ENCODE measurements around the gene GGT6.

Gene GGT6

GRCh38 chr17:4586043-4586442 lies 25.7 kb upstream of the GGT6 start:
- H3K9ac ChIP-seq (ENCODE audit: low read length): no peak overlapping the region
- H3K4me1 ChIP-seq (ENCODE audit: control insufficient read depth, low read depth, low read length): no peaks in the 10 kb centered on the region
- no peak overlapping the region for H3K27ac ChIP-seq (ENCODE audit: low read depth, low read length)
- H3K27me3 ChIP-seq (ENCODE audit: insufficient read depth, low read length, poor library complexity): peaks cover 15% of the 10 kb centered on the region
- no peak overlapping the region for H2BK15ac ChIP-seq (replicated peaks; ENCODE audit: low read depth)
- H3K4me2 ChIP-seq (ENCODE audit: low read length): no peak overlapping the region
- no peak overlapping the region for H2BK5ac ChIP-seq (ENCODE audit: low read length)
- no peak overlapping the region for H3K23ac ChIP-seq (ENCODE audit: low read length)
- H4K5ac ChIP-seq (ENCODE audit: low read length): no peak overlapping the region
- WGBS (ENCODE audit: extremely low coverage, insufficient coverage, low lambda C conversion rate): no CpG with 5 or more reads among the region's 9 CpGs
- no peak overlapping the region for H2BK120ac ChIP-seq (ENCODE audit: low read depth, low read length)
- DNase-seq: no peak
- H3K79me1 ChIP-seq (ENCODE audit: low read length): no peaks in the 10 kb centered on the region
- H3K79me2 ChIP-seq (ENCODE audit: control insufficient read depth, insufficient read depth, low read length): no peaks in the 10 kb centered on the region
- H3K36me3 ChIP-seq (ENCODE audit: control insufficient read depth, insufficient read depth, low read length): no peaks in the 10 kb centered on the region
- H3K18ac ChIP-seq (ENCODE audit: low read length): no peak overlapping the region
- H3K4me3 ChIP-seq (ENCODE audit: low read length): no peak overlapping the region
- H2AK5ac ChIP-seq (ENCODE audit: low read length): no peak overlapping the region
- H3K4ac ChIP-seq (ENCODE audit: low read depth, low read length): no peak overlapping the region
- H3K56ac ChIP-seq (ENCODE audit: low read length): no peak overlapping the region
- no peak overlapping the region for H4K8ac ChIP-seq (ENCODE audit: low read depth, low read length)

GRCh38 chr17:4585638-4585994 lies 25.2 kb upstream of the GGT6 start:
- Histone ChIP-seq H3K27me3 (ENCODE audit: insufficient read depth, low read length, poor library complexity) (peaks cover 15% of the 10 kb centered on the region), H2AK5ac (ENCODE audit: low read length) (no peak overlapping the region), H3K4me1 (ENCODE audit: control insufficient read depth, low read depth, low read length) (no peaks in the 10 kb centered on the region), H2BK5ac (ENCODE audit: low read length) (no peak overlapping the region), H3K56ac (ENCODE audit: low read length) (no peak overlapping the region), H3K79me1 (ENCODE audit: low read length) (no peaks in the 10 kb centered on the region), H3K18ac (ENCODE audit: low read length) (no peak overlapping the region), H3K23ac (ENCODE audit: low read length) (no peak overlapping the region), H3K4me3 (ENCODE audit: low read length) (no peak overlapping the region), H3K27ac (ENCODE audit: low read depth, low read length) (no peak overlapping the region), H2BK15ac (replicated peaks; ENCODE audit: low read depth) (no peak overlapping the region), H4K8ac (ENCODE audit: low read depth, low read length) (no peak overlapping the region), H3K4ac (ENCODE audit: low read depth, low read length) (no peak overlapping the region), H3K36me3 (ENCODE audit: control insufficient read depth, insufficient read depth, low read length) (no peaks in the 10 kb centered on the region), H3K9ac (ENCODE audit: low read length) (no peak overlapping the region), H2BK120ac (ENCODE audit: low read depth, low read length) (no peak overlapping the region), H3K4me2 (ENCODE audit: low read length) (no peak overlapping the region), H4K5ac (ENCODE audit: low read length) (no peak overlapping the region), H3K79me2 (ENCODE audit: control insufficient read depth, insufficient read depth, low read length) (no peaks in the 10 kb centered on the region)
- no peak for DNase-seq
- no CpG with 5 or more reads among the region's 7 CpGs for WGBS (ENCODE audit: extremely low coverage, insufficient coverage, low lambda C conversion rate)

- Histone ChIP-seq H3K27me3 (ENCODE audit: insufficient read depth, low read length, poor library complexity) (peaks cover 15% of the 10 kb centered on the region), H3K4me3 (ENCODE audit: low read length) (no peak overlapping the region), H2BK15ac (replicated peaks; ENCODE audit: low read depth) (no peak overlapping the region), H3K79me2 (ENCODE audit: control insufficient read depth, insufficient read depth, low read length) (no peaks in the 10 kb centered on the region), H2AK5ac (ENCODE audit: low read length) (no peak overlapping the region), H3K4me1 (ENCODE audit: control insufficient read depth, low read depth, low read length) (no peaks in the 10 kb centered on the region), H3K4ac (ENCODE audit: low read depth, low read length) (no peak overlapping the region), H3K18ac (ENCODE audit: low read length) (no peak overlapping the region), H3K23ac (ENCODE audit: low read length) (no peak overlapping the region), H3K79me1 (ENCODE audit: low read length) (no peaks in the 10 kb centered on the region), H3K27ac (ENCODE audit: low read depth, low read length) (no peak overlapping the region), H3K9ac (ENCODE audit: low read length) (no peak overlapping the region), H3K36me3 (ENCODE audit: control insufficient read depth, insufficient read depth, low read length) (no peaks in the 10 kb centered on the region), H4K8ac (ENCODE audit: low read depth, low read length) (no peak overlapping the region), H3K4me2 (ENCODE audit: low read length) (peak overlapping the region; percentile 51), H2BK120ac (ENCODE audit: low read depth, low read length) (no peak overlapping the region), H3K56ac (ENCODE audit: low read length) (peak overlapping the region; percentile 42), H2BK5ac (ENCODE audit: low read length) (no peak overlapping the region), H4K5ac (ENCODE audit: low read length) (no peak overlapping the region)
- DNase-seq: no peak
- WGBS (ENCODE audit: extremely low coverage, insufficient coverage, low lambda C conversion rate): no CpG with 5 or more reads among the region's 57 CpGs
Measured at GRCh38 chr17:4584917-4585637, 24.7 kb upstream of the GGT6 start.

- Histone ChIP-seq H3K4me3 (ENCODE audit: low read length) (no peak within 1 kb of the TSS), H2BK5ac (ENCODE audit: low read length) (no peak within 1 kb of the TSS), H3K4ac (ENCODE audit: low read depth, low read length) (no peak within 1 kb of the TSS), H2BK120ac (ENCODE audit: low read depth, low read length) (no peak within 1 kb of the TSS), H2AK5ac (ENCODE audit: low read length) (no peak within 1 kb of the TSS), H3K4me1 (ENCODE audit: control insufficient read depth, low read depth, low read length) (no peaks in the 10 kb centered on the region), H3K4me2 (ENCODE audit: low read length) (peak within 1 kb of the TSS; percentile 78), H3K79me1 (ENCODE audit: low read length) (no peaks in the 10 kb centered on the region), H3K56ac (ENCODE audit: low read length) (peak within 1 kb of the TSS; percentile 70), H2BK15ac (replicated peaks; ENCODE audit: low read depth) (no peak within 1 kb of the TSS), H3K23ac (ENCODE audit: low read length) (no peak within 1 kb of the TSS), H4K8ac (ENCODE audit: low read depth, low read length) (no peak within 1 kb of the TSS), H4K5ac (ENCODE audit: low read length) (no peak within 1 kb of the TSS), H3K18ac (ENCODE audit: low read length) (no peak within 1 kb of the TSS), H3K79me2 (ENCODE audit: control insufficient read depth, insufficient read depth, low read length) (no peaks in the 10 kb centered on the region), H3K36me3 (ENCODE audit: control insufficient read depth, insufficient read depth, low read length) (no peaks in the 10 kb centered on the region), H3K27ac (ENCODE audit: low read depth, low read length) (no peak within 1 kb of the TSS), H3K9ac (ENCODE audit: low read length) (peak within 1 kb of the TSS; percentile 54), H3K27me3 (ENCODE audit: insufficient read depth, low read length, poor library complexity) (peaks cover 15% of the 10 kb centered on the region)
- WGBS (ENCODE audit: extremely low coverage, insufficient coverage, low lambda C conversion rate): no CpG with 5 or more reads among the region's 100 CpGs
- DNase-seq: no peak
Measured at GRCh38 chr17:4584101-4584916, 23.9 kb upstream of the GGT6 start, which contains the start of gene SMTNL2. Gene SMTNL2 (plus strand): TSS chr17:4584529. CDS start chr17:4584606, 77 bp downstream.

- Histone ChIP-seq H3K23ac (ENCODE audit: low read length) (no peak overlapping the region), H3K79me1 (ENCODE audit: low read length) (no peaks in the 10 kb centered on the region), H3K36me3 (ENCODE audit: control insufficient read depth, insufficient read depth, low read length) (no peaks in the 10 kb centered on the region), H4K8ac (ENCODE audit: low read depth, low read length) (no peak overlapping the region), H3K4me1 (ENCODE audit: control insufficient read depth, low read depth, low read length) (no peaks in the 10 kb centered on the region), H3K4ac (ENCODE audit: low read depth, low read length) (no peak overlapping the region), H3K79me2 (ENCODE audit: control insufficient read depth, insufficient read depth, low read length) (no peaks in the 10 kb centered on the region), H3K9ac (ENCODE audit: low read length) (peak overlapping the region; percentile 19), H3K27ac (ENCODE audit: low read depth, low read length) (no peak overlapping the region), H3K56ac (ENCODE audit: low read length) (no peak overlapping the region), H2BK120ac (ENCODE audit: low read depth, low read length) (no peak overlapping the region), H3K27me3 (ENCODE audit: insufficient read depth, low read length, poor library complexity) (peaks cover 15% of the 10 kb centered on the region), H3K4me2 (ENCODE audit: low read length) (peak overlapping the region; percentile 78), H3K18ac (ENCODE audit: low read length) (no peak overlapping the region), H2BK15ac (replicated peaks; ENCODE audit: low read depth) (no peak overlapping the region), H4K5ac (ENCODE audit: low read length) (no peak overlapping the region), H2AK5ac (ENCODE audit: low read length) (no peak overlapping the region), H2BK5ac (ENCODE audit: low read length) (no peak overlapping the region), H3K4me3 (ENCODE audit: low read length) (no peak overlapping the region)
- peak; percentile 80 for DNase-seq
- WGBS (ENCODE audit: extremely low coverage, insufficient coverage, low lambda C conversion rate): no CpG with 5 or more reads among the region's 12 CpGs
Measured at GRCh38 chr17:4583782-4584100, 23.4 kb upstream of the GGT6 start.
